GM06990 (cell line): ENCODE results near the gene S1PR2.

Experiments used
- DNase-seq: peaks from one replicate; pipeline ENCODE4 v3.0.0-alpha.2; 2011; ENCODE audit not compliant: insufficient read length; ENCODE audit errors: extremely low read depth
- H3K27me3 ChIP-seq: replicated peaks from 2 replicates; pipeline ENCODE4 v1.6.0; 2011; ENCODE audit warnings: low read length; ENCODE audit not compliant: control insufficient read depth, insufficient read depth
- H3K36me3 ChIP-seq: 2 replicates; pipeline ENCODE4 v1.5.1; 2011; ENCODE audit warnings: low read length; ENCODE audit not compliant: control insufficient read depth, insufficient read depth
- H3K4me3 ChIP-seq: replicated peaks from 2 replicates; pipeline ENCODE4 v1.5.1; 2011; ENCODE audit warnings: low read depth, mild to moderate bottlenecking, control low read depth, low read length
- CTCF ChIP-seq: IDR thresholded peaks from 2 replicates; pipeline ENCODE4 v1.5.1; 2011; ENCODE audit warnings: low read length, control low read depth, mild to moderate bottlenecking, inconsistent platforms; ENCODE audit not compliant: insufficient read depth, poor library complexity, severe bottlenecking

Gene S1PR2

GRCh38 chr19:10266706-10267105 is 35.6 kb upstream of the S1PR2 start:
- H3K27me3 ChIP-seq = no peaks in the 10 kb centered on the region
- TF ChIP-seq CTCF = no peak
- H3K36me3 ChIP-seq = no peaks in the 10 kb centered on the region; the same call in 1 of the 2 replicates
- DNase-seq = no peak
- H3K4me3 ChIP-seq = no peak overlapping the region

GRCh38 chr19:10262771-10263170 is 31.6 kb upstream of the S1PR2 start:
- Histone ChIP-seq H3K4me3 (no peak overlapping the region), H3K36me3 (peaks cover 10% of the 10 kb centered on the region), H3K27me3 (no peaks in the 10 kb centered on the region)
- no peak for DNase-seq
- TF ChIP-seq CTCF = no peak

- Histone ChIP-seq H3K36me3 (peaks cover 26% of the 10 kb centered on the region), H3K4me3 (no peak overlapping the region), H3K27me3 (no peaks in the 10 kb centered on the region)
- TF ChIP-seq CTCF = no peak
- DNase-seq = no peak
Observed at GRCh38 chr19:10260141-10260584, 29.0 kb upstream of the S1PR2 start.

GRCh38 chr19:10259162-10259905 is 28.2 kb upstream of the S1PR2 start:
- H3K36me3 ChIP-seq = peaks cover 31% of the 10 kb centered on the region
- peak; percentile 70 for DNase-seq
- H3K4me3 ChIP-seq = no peak overlapping the region
- peak; percentile 80 for TF ChIP-seq CTCF
- H3K27me3 ChIP-seq = no peaks in the 10 kb centered on the region

GRCh38 chr19:10258080-10258710 is 27.1 kb upstream of the S1PR2 start:
- no peak for TF ChIP-seq CTCF
- DNase-seq = no peak
- H3K36me3 ChIP-seq = peaks cover 34% of the 10 kb centered on the region
- H3K27me3 ChIP-seq = no peaks in the 10 kb centered on the region
- no peak overlapping the region for H3K4me3 ChIP-seq
